Neural progenitor cell (in vitro differentiated cells): ENCODE results near the gene HDAC4.

ENCODE experiments used
- EZH2phosphoT487 ChIP-seq: fragments of 200-600 bp; sonication (generic); IDR thresholded peaks from 2 replicates; pipeline ENCODE4 v1.6.1; 2017; ENCODE audit warnings: antibody characterized with exemption
- TF ChIP-seq, protein P1 (sequence below): fragments of 200-600 bp; sonication (generic); IDR thresholded peaks from 2 replicates; pipeline ENCODE4 v1.5.1; 2017; ENCODE audit warnings: antibody characterized with exemption, mild to moderate bottlenecking

DNA sequence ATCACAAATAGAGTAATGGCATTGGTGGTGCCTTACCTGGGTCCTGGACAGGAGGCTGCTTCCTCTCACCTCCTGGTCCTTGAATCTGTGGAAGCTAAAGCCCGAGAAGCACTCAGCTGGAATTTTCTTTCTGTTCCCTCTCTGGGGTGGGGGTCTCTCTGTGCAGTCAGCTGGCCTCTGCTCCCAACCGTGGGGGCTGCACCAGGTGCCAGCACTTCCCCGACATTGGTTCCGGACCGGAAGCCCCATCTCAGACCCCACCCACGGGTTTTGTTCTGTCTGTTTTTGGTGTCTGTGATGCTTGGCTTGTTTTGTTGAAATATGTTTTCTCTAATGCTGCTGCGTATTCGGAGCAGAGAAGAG, 398.2 kb downstream of the HDAC4 start:
- TF ChIP-seq, protein P1, sequence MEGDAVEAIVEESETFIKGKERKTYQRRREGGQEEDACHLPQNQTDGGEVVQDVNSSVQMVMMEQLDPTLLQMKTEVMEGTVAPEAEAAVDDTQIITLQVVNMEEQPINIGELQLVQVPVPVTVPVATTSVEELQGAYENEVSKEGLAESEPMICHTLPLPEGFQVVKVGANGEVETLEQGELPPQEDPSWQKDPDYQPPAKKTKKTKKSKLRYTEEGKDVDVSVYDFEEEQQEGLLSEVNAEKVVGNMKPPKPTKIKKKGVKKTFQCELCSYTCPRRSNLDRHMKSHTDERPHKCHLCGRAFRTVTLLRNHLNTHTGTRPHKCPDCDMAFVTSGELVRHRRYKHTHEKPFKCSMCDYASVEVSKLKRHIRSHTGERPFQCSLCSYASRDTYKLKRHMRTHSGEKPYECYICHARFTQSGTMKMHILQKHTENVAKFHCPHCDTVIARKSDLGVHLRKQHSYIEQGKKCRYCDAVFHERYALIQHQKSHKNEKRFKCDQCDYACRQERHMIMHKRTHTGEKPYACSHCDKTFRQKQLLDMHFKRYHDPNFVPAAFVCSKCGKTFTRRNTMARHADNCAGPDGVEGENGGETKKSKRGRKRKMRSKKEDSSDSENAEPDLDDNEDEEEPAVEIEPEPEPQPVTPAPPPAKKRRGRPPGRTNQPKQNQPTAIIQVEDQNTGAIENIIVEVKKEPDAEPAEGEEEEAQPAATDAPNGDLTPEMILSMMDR: no peak
- TF ChIP-seq EZH2phosphoT487: no peak
